Urothelium cell line (cell line): Measurements from ENCODE around the gene ASGR2.

Experiments used
- DNase-seq: peaks from one replicate; pipeline ENCODE4 v3.0.0; 2011; ENCODE audit warnings: low spot score, mixed read lengths
- FAIRE-seq: peaks from 2 replicates; lab custom pipeline; 2011; peaks lifted over from hg19 to GRCh38; lab: Jason Lieb, UNC

ASGR2 gene

DNA sequence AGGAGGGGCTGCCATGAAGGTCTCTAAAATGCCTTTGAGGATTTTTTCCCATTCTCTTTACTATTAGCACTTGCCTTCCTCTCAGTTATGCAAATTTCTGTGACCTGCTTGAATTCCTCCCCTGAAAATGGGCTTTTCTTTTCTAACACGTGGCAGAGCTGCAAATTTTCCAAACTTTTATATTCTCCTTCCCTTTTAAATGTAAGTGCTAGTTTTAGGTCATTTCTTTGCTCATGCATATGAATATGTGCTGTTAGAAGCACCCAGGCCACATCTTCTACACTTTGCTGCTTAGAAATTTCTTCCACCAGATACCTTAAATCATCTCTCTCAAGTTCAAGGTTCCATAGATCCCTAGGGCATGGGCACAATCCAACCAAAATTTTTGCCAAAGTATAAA is 46.4 kb downstream of the ASGR2 start:
- no peak for DNase-seq
- no peak for FAIRE-seq

DNA sequence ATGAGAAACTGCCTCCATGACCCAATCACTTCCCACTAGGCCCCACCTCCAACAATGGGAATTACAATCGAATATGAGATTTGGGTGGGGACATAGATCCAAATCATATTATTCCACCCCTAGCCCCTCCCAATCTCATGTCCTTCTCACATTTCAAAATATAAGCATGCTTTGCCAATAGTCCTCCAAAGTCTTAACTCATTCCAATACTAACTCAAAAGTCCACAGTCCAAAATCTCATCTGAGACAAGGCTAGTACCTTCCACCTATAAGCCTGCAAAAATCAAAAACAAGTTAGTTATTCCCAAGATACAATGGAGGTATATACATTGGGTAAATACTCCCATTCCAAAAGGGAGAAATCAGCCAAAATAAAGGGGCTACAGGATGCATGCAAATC is 47.4 kb downstream of the ASGR2 start:
- DNase-seq: no peak
- no peak for FAIRE-seq

DNA sequence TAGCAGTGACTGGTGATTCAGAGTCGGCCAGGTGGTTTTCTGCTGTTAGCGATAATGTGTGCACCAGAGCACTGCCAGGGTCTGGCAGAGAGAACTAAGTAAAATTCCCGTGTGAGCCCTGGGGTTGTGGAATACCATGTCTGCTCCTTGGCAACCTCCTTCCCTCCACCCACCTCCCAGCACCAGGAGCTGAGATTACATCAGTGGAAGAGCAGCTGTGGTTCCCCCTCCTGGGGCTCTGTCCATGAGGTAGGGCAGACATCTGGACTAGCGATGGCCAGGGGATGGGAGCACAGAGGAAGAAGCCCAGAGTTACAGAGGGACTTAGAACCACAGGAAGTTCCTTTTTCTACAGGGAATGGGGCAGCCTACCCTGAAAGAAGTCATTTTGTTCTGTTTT is 50.4 kb downstream of the ASGR2 start:
- FAIRE-seq (no peak), DNase-seq (no peak)

DNA sequence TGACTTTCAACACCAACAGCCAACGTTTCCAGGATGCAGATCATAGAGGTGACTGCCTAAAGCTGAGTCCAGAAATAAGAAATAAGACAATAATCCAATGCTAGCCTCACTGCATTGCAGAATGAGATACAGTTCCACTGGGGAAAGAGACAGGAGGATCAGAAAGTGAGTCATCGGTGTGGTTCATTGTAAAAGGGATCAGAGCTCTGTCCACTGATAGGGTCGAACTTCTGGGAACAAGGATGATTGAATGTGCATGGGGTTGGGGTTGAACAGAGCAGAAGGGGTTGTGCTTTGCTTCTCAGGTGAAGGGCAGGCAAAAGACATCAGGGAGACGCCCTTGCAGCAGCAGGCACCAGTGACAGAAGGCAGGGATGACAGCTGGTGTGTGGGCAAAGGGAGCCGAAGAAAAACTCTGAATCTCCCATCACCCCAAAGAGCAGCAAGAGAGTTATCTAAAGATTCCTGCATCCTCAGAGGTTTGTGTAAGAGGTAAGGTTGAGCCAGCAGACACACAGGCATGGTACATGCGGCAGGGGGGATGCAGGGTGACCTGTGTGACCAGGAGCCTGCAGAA is 51.0 kb downstream of the ASGR2 start:
- DNase-seq (no peak), FAIRE-seq (no peak)

DNA sequence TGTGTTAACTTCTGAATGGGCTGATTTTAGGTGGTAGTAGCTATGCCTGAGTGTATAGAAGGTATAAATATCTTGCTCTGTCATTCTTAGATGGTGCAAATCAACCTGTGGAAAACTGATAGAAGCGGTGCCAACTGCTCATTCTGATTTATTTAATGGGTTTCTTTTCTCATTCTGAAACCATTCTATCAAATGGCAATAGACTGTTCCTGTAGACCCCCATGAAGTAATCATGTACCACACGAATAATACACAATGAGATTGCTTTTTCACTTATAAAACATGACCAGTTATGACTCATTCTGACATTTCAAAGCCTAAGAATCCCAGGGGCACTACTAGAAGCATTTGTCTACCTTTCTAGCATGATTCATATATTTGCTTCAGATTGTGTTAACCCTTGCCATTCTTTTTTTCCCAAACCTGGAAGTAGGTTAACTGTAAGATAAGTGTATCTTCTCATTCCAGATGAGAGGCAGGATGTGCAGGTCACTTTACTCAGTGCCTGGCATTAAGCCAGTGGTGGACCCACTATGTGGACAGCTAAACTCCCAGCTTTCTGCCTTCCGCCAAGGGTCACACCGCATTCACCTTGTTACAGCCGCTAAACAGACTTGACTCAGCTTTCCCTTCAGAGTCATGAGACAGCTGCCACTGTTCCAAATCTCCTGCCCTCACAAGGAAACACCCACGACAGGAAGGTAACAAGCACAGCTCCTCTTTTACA is 54.3 kb downstream of the ASGR2 start:
- DNase-seq (peak; percentile 83), FAIRE-seq (no peak)

DNA sequence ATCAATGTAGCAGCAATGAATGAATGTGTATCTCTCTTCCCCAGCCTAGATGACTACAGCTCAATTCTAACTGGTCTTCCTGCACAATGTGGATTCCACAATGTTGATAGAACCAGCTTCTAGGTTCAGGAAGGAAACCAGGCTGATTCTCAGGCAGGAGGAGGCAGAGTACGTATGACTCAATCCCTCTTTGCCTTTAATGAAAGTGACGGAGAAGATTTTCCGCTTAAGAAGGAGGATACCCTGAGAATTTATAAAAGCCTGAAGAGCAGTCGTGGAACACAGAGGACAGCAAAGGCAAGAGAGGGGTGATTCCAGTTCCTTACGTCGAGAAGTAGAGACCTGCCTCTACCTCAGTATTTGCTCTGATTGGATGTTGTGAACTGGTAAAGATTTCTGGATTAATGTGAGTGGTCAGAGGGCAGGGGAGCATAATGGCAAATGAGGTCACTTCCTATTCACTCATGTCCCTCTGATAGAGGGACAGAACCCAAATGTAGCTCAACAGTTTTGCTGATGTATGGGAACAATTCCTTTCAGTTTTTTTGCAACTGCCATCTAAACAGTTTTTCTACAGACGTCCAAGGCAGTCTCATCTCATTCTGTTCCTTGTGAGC is 55.7 kb downstream of the ASGR2 start:
- FAIRE-seq (no peak), DNase-seq (no peak)

DNA sequence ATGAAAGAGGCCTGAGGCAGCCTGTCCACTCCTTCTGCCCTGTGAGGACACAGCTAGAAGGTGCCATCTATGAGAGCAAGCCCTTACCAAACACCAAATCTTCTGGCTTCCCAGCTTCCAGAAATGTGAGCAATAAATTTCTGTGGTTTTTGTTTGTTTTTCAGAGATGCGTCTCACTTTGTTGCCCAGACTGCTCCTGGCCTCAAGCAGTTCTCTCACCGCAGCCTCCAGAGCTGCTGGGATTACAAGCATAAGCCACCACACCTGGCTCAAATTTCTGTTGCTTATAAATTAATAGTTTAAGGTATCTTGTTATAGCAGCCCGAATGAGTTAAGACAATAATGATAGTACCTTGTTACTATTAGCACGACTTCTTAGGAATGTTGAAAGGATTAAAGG is 58.2 kb downstream of the ASGR2 start:
- DNase-seq: no peak

More for the DNA sequence above, 58.2 kb downstream of the ASGR2 start:
- no peak for FAIRE-seq
